Skeletal muscle tissue (tissue), 4 donors: Measurements from ENCODE around the gene SEPSECS. TPM values are rescaled to one million over a fixed set of nuclear protein-coding genes. Genes with fewer than 3 reads are reported as not detected.

Source experiments
- H3K27ac ChIP-seq: one replicate; pipeline ENCODE4 v1.7.0; 2013; ENCODE audit warnings: mild to moderate bottlenecking, low read depth, low read length, inconsistent platforms
- H3K27me3 ChIP-seq, 3 donors: one replicate each; pipeline ENCODE4 v1.7.0; 2013; ENCODE audit warnings: low read length in 3 of 3; ENCODE audit not compliant: control insufficient read depth in 3 of 3, insufficient read depth in 3 of 3
- H3K36me3 ChIP-seq, 3 donors: one replicate each; pipeline ENCODE4 v1.7.0; 2013; ENCODE audit warnings: low read length in 3 of 3; ENCODE audit not compliant: control insufficient read depth in 3 of 3, insufficient read depth in 3 of 3
- H3K4me1 ChIP-seq, 3 donors: one replicate each; pipeline ENCODE4 v1.7.0; 2013; ENCODE audit warnings: low read length in 3 of 3, mild to moderate bottlenecking in 3 of 3; ENCODE audit not compliant: control insufficient read depth in 3 of 3, insufficient read depth in 3 of 3
- H3K4me3 ChIP-seq, 3 donors: one replicate each; pipeline ENCODE4 v1.7.0; 2013; ENCODE audit warnings: low read length in 3 of 3
- H3K9ac ChIP-seq, 3 donors: one replicate each; pipeline ENCODE4 v1.7.0; 2013; ENCODE audit warnings: low read length in 3 of 3, mild to moderate bottlenecking in 3 of 3, moderate library complexity in 2 of 3, low read depth in 1 of 3
- H3K9me3 ChIP-seq, 3 donors: one replicate each; pipeline ENCODE4 v1.7.0; 2013; ENCODE audit warnings: low read length in 3 of 3; ENCODE audit not compliant: control insufficient read depth in 3 of 3
- total RNA-seq: library from RNA; depleted of rRNA; stranded (reverse); fragments of >200 nt; gene quantifications from one replicate; pipeline ENCODE4 v1.2.3, GENCODE V29; 2014
- donor health status: Osteomylitis.

Gene SEPSECS
- total RNA-seq, 1 donor from 2014 or later = 8.9 TPM

- peak overlapping the region in 1 of 3 donors; percentile 12 for H3K9ac ChIP-seq
- no peaks in the 10 kb centered on the region for H3K27me3 ChIP-seq
- H3K4me3 ChIP-seq = no peak overlapping the region
- no peaks in the 10 kb centered on the region for H3K9me3 ChIP-seq
- peak overlapping the region; percentile 87 for H3K27ac ChIP-seq
- no peaks in the 10 kb centered on the region for H3K36me3 ChIP-seq
- H3K4me1 ChIP-seq = peaks cover 12 to 24% (median 12%) of the 10 kb centered on the region in 3 donors
These were observed 14.4 kb upstream of the SEPSECS start for GRCh38 chr4:25174674-25175073.

- Histone ChIP-seq H3K9me3 (no peaks in the 10 kb centered on the region), H3K4me3 (no peak overlapping the region), H3K27me3 (no peaks in the 10 kb centered on the region), H3K9ac (no peak overlapping the region), H3K27ac (peak overlapping the region; percentile 87), H3K36me3 (no peaks in the 10 kb centered on the region), H3K4me1 (peaks cover 12 to 24% (median 12%) of the 10 kb centered on the region in 3 donors)
These were observed 13.0 kb upstream of the SEPSECS start for GRCh38 chr4:25172961-25173915.

GRCh38 chr4:25171201-25171865, 11.1 kb upstream of the SEPSECS start:
- H3K4me3 ChIP-seq = no peak overlapping the region
- peaks cover 12 to 24% (median 12%) of the 10 kb centered on the region in 3 donors for H3K4me1 ChIP-seq
- no peaks in the 10 kb centered on the region for H3K36me3 ChIP-seq
- no peak overlapping the region for H3K9ac ChIP-seq
- no peaks in the 10 kb centered on the region for H3K9me3 ChIP-seq
- H3K27me3 ChIP-seq = no peaks in the 10 kb centered on the region
- peak overlapping the region; percentile 87 for H3K27ac ChIP-seq

GRCh38 chr4:25169446-25169845, 9.2 kb upstream of the SEPSECS start:
- H3K4me1 ChIP-seq = peaks cover 10 to 23% (median 12%) of the 10 kb centered on the region in 3 donors
- no peak overlapping the region for H3K27ac ChIP-seq
- peaks cover 0 to 3% (median 0%) of the 10 kb centered on the region in 3 donors for H3K36me3 ChIP-seq
- H3K27me3 ChIP-seq = no peaks in the 10 kb centered on the region
- no peak overlapping the region for H3K9ac ChIP-seq
- H3K4me3 ChIP-seq = no peak overlapping the region
- no peaks in the 10 kb centered on the region for H3K9me3 ChIP-seq

GRCh38 chr4:25165916-25166315, 5.7 kb upstream of the SEPSECS start:
- Histone ChIP-seq H3K9ac (no peak overlapping the region), H3K4me1 (peaks cover 9 to 22% (median 10%) of the 10 kb centered on the region in 3 donors), H3K27me3 (no peaks in the 10 kb centered on the region), H3K4me3 (no peak overlapping the region), H3K27ac (no peak overlapping the region), H3K9me3 (no peaks in the 10 kb centered on the region), H3K36me3 (peaks cover 0 to 7% (median 3%) of the 10 kb centered on the region in 3 donors)

GRCh38 chr4:25163196-25163595, 2.9 kb upstream of the SEPSECS start:
- Histone ChIP-seq H3K4me3 (no peak overlapping the region), H3K36me3 (peaks cover 0 to 7% (median 3%) of the 10 kb centered on the region in 3 donors), H3K9me3 (no peaks in the 10 kb centered on the region), H3K27me3 (no peaks in the 10 kb centered on the region), H3K4me1 (peaks cover 12 to 26% (median 13%) of the 10 kb centered on the region in 3 donors), H3K27ac (no peak overlapping the region), H3K9ac (no peak overlapping the region)

GRCh38 chr4:25162566-25162965, 2.3 kb upstream of the SEPSECS start:
- no peaks in the 10 kb centered on the region for H3K27me3 ChIP-seq
- no peaks in the 10 kb centered on the region for H3K9me3 ChIP-seq
- H3K4me1 ChIP-seq = peaks cover 12 to 26% (median 13%) of the 10 kb centered on the region in 3 donors
- no peak overlapping the region for H3K4me3 ChIP-seq
- no peak overlapping the region for H3K27ac ChIP-seq
- H3K9ac ChIP-seq = peak overlapping the region in 1 of 3 donors; percentile 15
- H3K36me3 ChIP-seq = peaks cover 0 to 7% (median 3%) of the 10 kb centered on the region in 3 donors

- Histone ChIP-seq H3K4me1 (peaks cover 12 to 26% (median 13%) of the 10 kb centered on the region in 3 donors), H3K27me3 (no peaks in the 10 kb centered on the region), H3K36me3 (peaks cover 2 to 13% (median 3%) of the 10 kb centered on the region in 3 donors), H3K27ac (peak overlapping the region; percentile 94), H3K4me3 (peak overlapping the region; percentile 85 to 94 (median 93)), H3K9me3 (no peaks in the 10 kb centered on the region), H3K9ac (peak overlapping the region; percentile 93 to 95 (median 94))
These were observed 1.3 kb upstream of the SEPSECS start for GRCh38 chr4:25161593-25161950.

- Histone ChIP-seq H3K4me1 (peaks cover 12 to 26% (median 13%) of the 10 kb centered on the region in 3 donors), H3K36me3 (peaks cover 2 to 13% (median 3%) of the 10 kb centered on the region in 3 donors)
These were observed 704 bp upstream of the SEPSECS start for GRCh38 chr4:25160714-25161592.

More at GRCh38 chr4:25160714-25161592, 704 bp upstream of the SEPSECS start:
- H3K9ac ChIP-seq = peak overlapping the region; percentile 93 to 95 (median 94)
- H3K4me3 ChIP-seq = peak overlapping the region; percentile 85 to 94 (median 93)
- peak overlapping the region; percentile 94 for H3K27ac ChIP-seq
- no peaks in the 10 kb centered on the region for H3K9me3 ChIP-seq
- no peaks in the 10 kb centered on the region for H3K27me3 ChIP-seq
